Subcutaneous adipose tissue (tissue), 4 donors: ENCODE measurements around the gene FTO. TPM values are rescaled to one million over a fixed set of nuclear protein-coding genes. Genes with fewer than 3 reads are reported as not detected.

Experiments used
- small RNA-seq: library from RNA; depleted of rRNA; stranded (forward); fragments of <200 nt; gene quantifications from one replicate; pipeline ENCODE3, GENCODE V24; 2016
- total RNA-seq, 4 donors: library from RNA; depleted of rRNA; stranded (reverse); fragments of >200 nt; gene quantifications; one replicate each; pipeline ENCODE4 v1.1.0, GENCODE V29; 2016
- TF ChIP-seq, protein P1 (sequence below): fragments of 450-650 bp; IDR thresholded peaks from one replicate; pipeline ENCODE4 v1.5.1; 2016; ENCODE audit warnings: low read depth, mild to moderate bottlenecking, control low read depth, antibody characterized with exemption, moderate library complexity

FTO gene
- total RNA-seq, 4 donors from 2014 or later, result 74.3 to 102 (median 90.9) TPM

DNA sequence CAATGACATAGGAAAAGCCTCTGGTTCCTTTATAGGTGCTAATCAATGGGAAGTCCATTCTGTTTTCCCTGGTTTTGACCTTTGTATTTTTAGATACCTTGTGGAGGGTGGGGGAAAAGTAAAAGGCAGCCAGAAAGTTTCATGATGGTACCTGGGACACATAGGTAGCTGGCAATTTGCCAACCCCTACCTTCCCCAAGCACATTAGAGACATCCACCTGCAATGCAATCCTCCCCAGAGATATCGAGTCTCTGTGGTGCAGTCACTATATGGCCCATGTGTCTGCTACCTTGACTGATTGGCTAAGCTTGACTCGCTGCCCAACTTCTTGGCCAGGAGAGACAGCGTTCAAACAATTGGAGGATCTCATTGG, 496.2 kb downstream of the FTO start:
- TF ChIP-seq, protein P1, sequence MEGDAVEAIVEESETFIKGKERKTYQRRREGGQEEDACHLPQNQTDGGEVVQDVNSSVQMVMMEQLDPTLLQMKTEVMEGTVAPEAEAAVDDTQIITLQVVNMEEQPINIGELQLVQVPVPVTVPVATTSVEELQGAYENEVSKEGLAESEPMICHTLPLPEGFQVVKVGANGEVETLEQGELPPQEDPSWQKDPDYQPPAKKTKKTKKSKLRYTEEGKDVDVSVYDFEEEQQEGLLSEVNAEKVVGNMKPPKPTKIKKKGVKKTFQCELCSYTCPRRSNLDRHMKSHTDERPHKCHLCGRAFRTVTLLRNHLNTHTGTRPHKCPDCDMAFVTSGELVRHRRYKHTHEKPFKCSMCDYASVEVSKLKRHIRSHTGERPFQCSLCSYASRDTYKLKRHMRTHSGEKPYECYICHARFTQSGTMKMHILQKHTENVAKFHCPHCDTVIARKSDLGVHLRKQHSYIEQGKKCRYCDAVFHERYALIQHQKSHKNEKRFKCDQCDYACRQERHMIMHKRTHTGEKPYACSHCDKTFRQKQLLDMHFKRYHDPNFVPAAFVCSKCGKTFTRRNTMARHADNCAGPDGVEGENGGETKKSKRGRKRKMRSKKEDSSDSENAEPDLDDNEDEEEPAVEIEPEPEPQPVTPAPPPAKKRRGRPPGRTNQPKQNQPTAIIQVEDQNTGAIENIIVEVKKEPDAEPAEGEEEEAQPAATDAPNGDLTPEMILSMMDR, result no peak

DNA sequence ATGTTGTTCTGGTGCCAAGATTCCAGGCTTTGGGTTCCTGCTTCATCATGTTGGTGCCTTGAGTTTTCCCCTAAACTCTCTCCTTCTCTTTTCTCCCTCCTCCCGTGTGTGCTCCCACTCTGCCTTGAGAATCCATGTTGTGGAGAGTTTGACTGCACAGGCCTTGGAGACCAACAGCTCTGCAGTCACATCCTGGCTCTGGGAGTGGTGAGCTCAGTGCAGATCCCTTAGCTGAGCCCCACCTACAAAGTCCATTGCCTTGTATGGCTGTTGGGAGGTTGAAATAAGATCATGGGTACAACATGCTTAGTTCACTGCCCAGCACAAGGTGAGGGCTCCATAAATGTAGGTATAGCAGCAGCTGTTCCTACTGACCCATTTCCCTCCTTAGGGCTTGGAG, 496.8 kb downstream of the FTO start:
- TF ChIP-seq, protein P1, result no peak

- TF ChIP-seq, protein P1, result no peak
Observed at GRCh38 chr16:54201200-54201599, 497.2 kb downstream of the FTO start.

Small RNA genes within 50 kb of the gene (small RNA-seq; reads per million reads assigned to genes)
- gene AC007347.2, result not detected

Other genes with a start within 250 kb of the FTO start
- 10 to 100 TPM; 28.9 to 63.9 (median 54.2) TPM for gene AKTIP, start 200.9 kb upstream of the FTO start, total RNA-seq
- 1 to 10 TPM; 1.9 to 3.4 (median 2.7) TPM for gene RPGRIP1L, start 297 bp upstream of the FTO start, total RNA-seq